Measurements from ENCODE around the gene TNS1. TPM values are rescaled to one million over a fixed set of nuclear protein-coding genes. Genes with fewer than 3 reads are reported as not detected.

TNS1 gene
- total RNA-seq, 1 experiment from 2014 or later = 4.5 TPM

GRCh38 chr2:217948351-217948791 is 54.4 kb downstream of the TNS1 start:
- Mint-ChIP-seq H3K27me3 (ENCODE audit: low read depth) (no peaks in the 10 kb centered on the region), H3K9me3 (no peaks in the 10 kb centered on the region), H3K4me3 (no peak overlapping the region), H3K27ac (no peak overlapping the region), H3K4me1 (peaks cover 40% of the 10 kb centered on the region), H3K36me3 (no peaks in the 10 kb centered on the region)
- no peak for TF ChIP-seq STAT6 (CRISPR knock-in tag; conservative IDR thresholded peaks at IDR 0.05; ENCODE audit: low read depth)
- no peak for TF ChIP-seq NFE2L1 (CRISPR knock-in tag; IDR thresholded peaks at IDR 0.05)
- no peak for TF ChIP-seq ZNF416 (CRISPR knock-in tag; IDR thresholded peaks at IDR 0.05)
- TF ChIP-seq ATF6 (CRISPR knock-in tag; IDR thresholded peaks at IDR 0.05) = no peak
- no peak for TF ChIP-seq RELA (CRISPR knock-in tag; IDR thresholded peaks at IDR 0.05; ENCODE audit: borderline replicate concordance)
- no peak for TF ChIP-seq FOXP1 (CRISPR knock-in tag; IDR thresholded peaks at IDR 0.05; ENCODE audit: borderline replicate concordance)
- TF ChIP-seq E2F1 (CRISPR knock-in tag; IDR thresholded peaks at IDR 0.05) = no peak
- no peak for TF ChIP-seq MAX (CRISPR knock-in tag; IDR thresholded peaks at IDR 0.05)
- TF ChIP-seq MLX (CRISPR knock-in tag; IDR thresholded peaks at IDR 0.05) = no peak
- TF ChIP-seq SMAD4 (CRISPR knock-in tag; IDR thresholded peaks at IDR 0.05) = no peak
- TF ChIP-seq PREB (CRISPR knock-in tag; IDR thresholded peaks at IDR 0.05; ENCODE audit: borderline replicate concordance) = no peak
- no peak for TF ChIP-seq ZNF219 (CRISPR knock-in tag; IDR thresholded peaks at IDR 0.05; ENCODE audit: borderline replicate concordance)
- TF ChIP-seq ARID4B (CRISPR knock-in tag; IDR thresholded peaks at IDR 0.05; ENCODE audit: borderline replicate concordance) = no peak
- no peak for TF ChIP-seq CDX4 (CRISPR knock-in tag; IDR thresholded peaks at IDR 0.05; ENCODE audit: borderline replicate concordance)
- ChIA-PET POLR2A (interaction anchor here (0.6 to 1.1 kb wide), 2 partner anchors 10 to 61 kb away, joined by 3 to 11 read pairs; no protein-coding TSS in a partner anchor), CTCF (interaction anchor here (0.8 to 3.5 kb wide), 31 partner anchors 9 to 192 kb away, joined by 3 to 27 read pairs (median 5); partner anchors contain the start of gene TNS1)
- no peak for DNase-seq (ENCODE audit: low spot score)
- ATAC-seq = no peak

Data from WTC11 (cell line).